ENCODE results near the gene SCYL1. TPM values are rescaled to one million over a fixed set of nuclear protein-coding genes. Genes with fewer than 3 reads are reported as not detected.
"Not testable (repeated sequence)": the region's sequence is repeated elsewhere in the genome, so short reads cannot be mapped to it uniquely, and the experiment has no call there.

SCYL1 gene
- total and polyA plus RNA-seq, 4 donors, result 41.8 to 87.5 (median 81.9) TPM

DNA sequence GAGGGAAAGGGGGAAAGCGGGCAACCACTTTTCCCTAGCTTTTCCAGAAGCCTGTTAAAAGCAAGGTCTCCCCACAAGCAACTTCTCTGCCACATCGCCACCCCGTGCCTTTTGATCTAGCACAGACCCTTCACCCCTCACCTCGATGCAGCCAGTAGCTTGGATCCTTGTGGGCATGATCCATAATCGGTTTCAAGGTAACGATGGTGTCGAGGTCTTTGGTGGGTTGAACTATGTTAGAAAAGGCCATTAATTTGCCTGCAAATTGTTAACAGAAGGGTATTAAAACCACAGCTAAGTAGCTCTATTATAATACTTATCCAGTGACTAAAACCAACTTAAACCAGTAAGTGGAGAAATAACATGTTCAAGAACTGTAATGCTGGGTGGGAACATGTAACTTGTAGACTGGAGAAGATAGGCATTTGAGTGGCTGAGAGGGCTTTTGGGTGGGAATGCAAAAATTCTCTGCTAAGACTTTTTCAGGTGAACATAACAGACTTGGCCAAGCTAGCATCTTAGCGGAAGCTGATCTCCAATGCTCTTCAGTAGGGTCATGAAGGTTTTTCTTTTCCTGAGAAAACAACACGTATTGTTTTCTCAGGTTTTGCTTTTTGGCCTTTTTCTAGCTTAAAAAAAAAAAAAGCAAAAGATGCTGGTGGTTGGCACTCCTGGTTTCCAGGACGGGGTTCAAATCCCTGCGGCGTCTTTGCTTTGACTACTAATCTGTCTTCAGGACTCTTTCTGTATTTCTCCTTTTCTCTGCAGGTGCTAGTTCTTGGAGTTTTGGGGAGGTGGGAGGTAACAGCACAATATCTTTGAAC lies 19.2 kb upstream of the SCYL1 start:
- peaks cover 14% of the 10 kb centered on the region for H3K36me3 ChIP-seq (ENCODE audit: control insufficient read depth, insufficient read depth, low read length)
- peaks cover 25% of the 10 kb centered on the region for H3K4me1 ChIP-seq (ENCODE audit: control insufficient read depth, insufficient read depth, low read length)
- no peaks in the 10 kb centered on the region for H3K9me3 ChIP-seq (ENCODE audit: control insufficient read depth, insufficient read depth, low read length)
- no peaks in the 10 kb centered on the region for H3K27me3 ChIP-seq (ENCODE audit: control insufficient read depth, insufficient read depth, low read length)
- 0% methylated on average over 2 of the region's 12 CpGs for WGBS (ENCODE audit: insufficient coverage)
- peak overlapping the region; percentile 99 for H3K27ac ChIP-seq (ENCODE audit: low read depth, low read length)
- peak in 2 of 6 donors; percentile 26 to 47 for DNase-seq (ENCODE audit: low read depth in 4 of 6, low spot score in 6 of 6)
- H3K4me3 ChIP-seq (ENCODE audit: low read depth, low read length), result peak overlapping the region; percentile 75

DNA sequence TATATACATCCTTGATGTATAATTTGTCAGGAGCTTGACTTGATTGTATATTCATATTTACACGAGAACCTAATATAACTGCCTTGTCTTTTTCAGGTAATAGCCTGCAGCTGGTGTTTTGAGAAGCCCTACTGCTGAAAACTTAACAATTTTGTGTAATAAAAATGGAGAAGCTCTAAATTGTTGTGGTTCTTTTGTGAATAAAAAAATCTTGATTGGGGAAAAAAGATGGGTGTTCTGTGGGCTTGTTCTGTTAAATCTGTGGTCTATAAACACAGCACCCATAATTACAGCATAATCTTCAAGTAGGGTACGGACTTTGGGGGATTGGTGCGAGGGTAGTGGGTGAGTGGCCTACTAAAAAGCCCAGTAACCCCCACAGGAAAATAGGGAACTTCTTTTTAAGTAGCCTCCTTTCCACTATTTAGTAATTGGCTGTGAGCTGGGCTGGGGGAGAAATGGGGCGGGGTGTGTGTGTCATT lies 18.6 kb upstream of the SCYL1 start:
- Histone ChIP-seq H3K9me3 (ENCODE audit: control insufficient read depth, insufficient read depth, low read length) (no peaks in the 10 kb centered on the region), H3K27ac (ENCODE audit: low read depth, low read length) (peak overlapping the region; percentile 99), H3K27me3 (ENCODE audit: control insufficient read depth, insufficient read depth, low read length) (no peaks in the 10 kb centered on the region), H3K36me3 (ENCODE audit: control insufficient read depth, insufficient read depth, low read length) (peaks cover 14% of the 10 kb centered on the region), H3K4me1 (ENCODE audit: control insufficient read depth, insufficient read depth, low read length) (peaks cover 25% of the 10 kb centered on the region), H3K4me3 (ENCODE audit: low read depth, low read length) (peak overlapping the region; percentile 75)
- no CpG with 5 or more reads among the region's 4 CpGs for WGBS (ENCODE audit: insufficient coverage)
- DNase-seq (ENCODE audit: low read depth in 4 of 6, low spot score in 6 of 6), result no peak

DNA sequence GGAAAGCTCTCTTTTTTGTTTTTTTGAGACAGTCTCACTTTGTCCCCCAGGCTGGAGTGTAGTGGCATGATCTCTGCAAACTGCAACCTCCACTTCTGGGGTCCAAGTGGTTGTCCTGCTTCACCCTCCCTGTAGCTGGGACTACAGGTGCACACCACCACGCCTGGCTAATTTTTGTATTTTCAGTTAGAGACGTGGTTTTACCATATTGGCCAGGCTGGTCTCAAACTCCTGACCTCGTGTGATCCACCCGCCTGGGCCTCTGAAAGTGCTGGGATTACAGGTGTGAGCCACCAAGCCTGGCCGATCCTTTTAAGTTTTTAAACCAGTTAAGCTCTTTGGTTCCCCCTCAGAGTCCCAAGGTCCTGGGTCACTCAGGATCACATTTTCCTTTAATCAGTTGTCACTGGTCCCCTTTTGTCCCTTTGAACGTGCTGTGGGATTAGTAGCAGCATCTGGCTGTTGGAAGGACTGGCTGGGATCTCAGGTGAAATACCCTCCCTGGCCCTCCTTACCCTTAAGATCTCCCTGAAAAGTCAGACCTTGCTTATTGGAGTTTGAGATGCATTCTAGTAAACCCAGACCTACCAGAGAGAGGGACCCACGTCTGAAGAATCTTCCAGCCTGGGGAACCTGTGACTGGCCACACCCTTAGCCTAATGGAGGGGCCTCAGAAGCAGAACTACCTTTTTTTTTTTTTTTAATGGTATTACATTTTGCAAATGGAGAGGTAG lies 17.9 kb upstream of the SCYL1 start:
- no peaks in the 10 kb centered on the region for H3K9me3 ChIP-seq (ENCODE audit: control insufficient read depth, insufficient read depth, low read length)
- H3K27ac ChIP-seq (ENCODE audit: low read depth, low read length), result peak overlapping the region; percentile 99
- no peaks in the 10 kb centered on the region for H3K27me3 ChIP-seq (ENCODE audit: control insufficient read depth, insufficient read depth, low read length)
- H3K36me3 ChIP-seq (ENCODE audit: control insufficient read depth, insufficient read depth, low read length), result peaks cover 14% of the 10 kb centered on the region
- H3K4me1 ChIP-seq (ENCODE audit: control insufficient read depth, insufficient read depth, low read length), result peaks cover 25% of the 10 kb centered on the region
- H3K4me3 ChIP-seq (ENCODE audit: low read depth, low read length), result peak overlapping the region; percentile 75
- peak in 3 of 6 donors; percentile 28 to 83 (median 32) for DNase-seq (ENCODE audit: low read depth in 4 of 6, low spot score in 6 of 6)
- 17% methylated on average over 5 of the region's 7 CpGs for WGBS (ENCODE audit: insufficient coverage)

DNA sequence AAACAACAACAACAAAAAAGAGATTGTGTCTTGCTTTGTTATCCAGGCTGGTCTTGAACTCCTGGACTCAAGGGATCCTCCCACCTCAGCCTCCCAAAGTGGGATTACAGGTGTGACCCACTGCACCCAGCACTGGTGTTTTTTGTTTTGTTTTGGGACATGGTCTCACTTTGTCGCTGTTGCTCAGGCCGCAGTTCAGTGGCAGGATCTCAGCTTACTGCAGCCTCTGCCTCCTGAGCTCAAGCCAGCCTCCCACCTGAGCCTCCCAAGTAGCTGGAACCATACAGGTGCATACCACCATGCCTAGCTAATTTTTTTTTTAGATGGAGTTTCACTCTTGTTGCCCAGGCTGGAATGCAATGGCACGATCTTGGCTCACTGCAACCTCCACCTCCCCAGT lies 12.6 kb upstream of the SCYL1 start:
- H3K36me3 ChIP-seq (ENCODE audit: control insufficient read depth, insufficient read depth, low read length); H3K9me3 ChIP-seq (ENCODE audit: control insufficient read depth, insufficient read depth, low read length); DNase-seq (ENCODE audit: low read depth in 4 of 6, low spot score in 6 of 6); H3K27me3 ChIP-seq (ENCODE audit: control insufficient read depth, insufficient read depth, low read length); H3K27ac ChIP-seq (ENCODE audit: low read depth, low read length); H3K4me3 ChIP-seq (ENCODE audit: low read depth, low read length): not testable (repeated sequence)
- WGBS (ENCODE audit: insufficient coverage), result no CpG with 5 or more reads among the region's 3 CpGs
- peaks cover 16% of the 10 kb centered on the region for H3K4me1 ChIP-seq (ENCODE audit: control insufficient read depth, insufficient read depth, low read length)

DNA sequence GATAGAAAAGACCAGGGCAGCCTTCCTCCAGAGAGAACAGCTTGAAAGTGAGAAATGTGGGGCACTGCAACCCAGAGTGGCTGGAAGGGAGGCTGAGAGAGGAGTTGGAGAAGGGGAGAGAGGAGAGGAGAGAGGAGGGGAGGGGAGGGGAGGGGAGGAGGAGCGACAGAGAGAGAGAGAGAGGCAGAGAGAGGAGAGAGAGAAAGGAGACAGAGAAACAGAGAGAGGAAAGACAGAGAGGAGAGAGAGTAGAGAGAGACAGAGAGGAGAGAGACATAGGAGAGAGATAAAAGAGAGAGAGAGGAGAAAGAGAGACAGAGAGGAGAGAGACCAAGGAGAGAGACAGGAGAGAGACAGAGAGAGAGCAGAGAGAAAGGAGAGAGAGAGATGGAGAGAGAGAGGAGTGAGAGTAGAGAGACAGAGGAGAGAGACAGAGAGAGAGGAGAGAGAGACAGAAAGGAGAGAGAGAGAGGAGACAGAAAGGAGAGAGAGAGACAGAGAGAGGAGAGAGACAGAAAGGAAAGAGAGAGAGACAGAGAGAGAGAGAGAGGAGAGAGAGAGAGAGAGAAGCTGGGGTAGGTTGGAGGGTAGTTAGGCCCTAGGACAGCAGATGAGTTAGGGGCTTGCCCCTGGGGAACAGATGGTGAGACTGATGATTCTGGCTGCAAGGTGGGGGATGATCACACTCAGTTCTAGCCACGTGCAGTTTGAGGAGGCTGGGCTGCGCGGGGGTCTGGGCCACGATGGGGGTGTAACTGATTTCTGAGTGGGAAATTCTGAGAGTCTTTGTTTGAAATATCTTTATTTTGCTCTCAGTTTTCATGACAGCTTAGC lies 8.5 kb upstream of the SCYL1 start:
- Histone ChIP-seq H3K4me1 (ENCODE audit: control insufficient read depth, insufficient read depth, low read length) (no peaks in the 10 kb centered on the region), H3K9me3 (ENCODE audit: control insufficient read depth, insufficient read depth, low read length) (no peaks in the 10 kb centered on the region), H3K4me3 (ENCODE audit: low read depth, low read length) (no peak overlapping the region), H3K27ac (ENCODE audit: low read depth, low read length) (no peak overlapping the region), H3K27me3 (ENCODE audit: control insufficient read depth, insufficient read depth, low read length) (no peaks in the 10 kb centered on the region), H3K36me3 (ENCODE audit: control insufficient read depth, insufficient read depth, low read length) (no peaks in the 10 kb centered on the region)
- no peak for DNase-seq (ENCODE audit: low read depth in 4 of 6, low spot score in 6 of 6)
- WGBS (ENCODE audit: insufficient coverage), result 53% methylated on average over 5 of the region's 5 CpGs

DNA sequence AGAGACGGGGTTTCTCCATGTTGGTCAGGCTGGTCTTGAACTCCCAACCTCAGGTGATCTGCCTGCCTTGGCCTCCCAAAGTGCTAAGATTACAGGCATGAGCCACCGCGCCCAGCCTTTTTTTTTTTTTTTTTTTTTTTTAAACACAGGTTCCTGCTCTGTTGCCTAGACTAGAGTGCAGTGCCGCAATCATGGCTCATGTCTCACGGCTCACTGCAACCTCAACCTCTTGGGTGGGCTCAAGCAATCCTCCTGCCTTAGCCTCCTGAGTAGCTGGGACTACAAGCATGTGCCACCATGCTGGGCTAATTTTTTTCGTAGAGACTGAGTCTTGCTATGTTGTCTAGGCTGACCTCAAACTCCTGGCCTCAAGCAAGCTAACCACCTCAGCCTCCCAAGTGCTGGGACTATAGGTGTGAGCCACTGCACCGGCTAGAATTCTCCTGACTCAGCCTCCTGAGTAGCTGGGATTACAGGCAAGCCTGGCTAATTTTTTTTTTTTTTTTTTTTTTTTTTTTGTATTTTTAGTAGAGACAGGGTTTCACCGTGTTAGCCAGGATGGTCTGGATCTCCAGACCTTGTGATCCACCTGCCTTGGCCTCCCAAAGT lies 5.8 kb upstream of the SCYL1 start:
- H3K27me3 ChIP-seq (ENCODE audit: control insufficient read depth, insufficient read depth, low read length); H3K36me3 ChIP-seq (ENCODE audit: control insufficient read depth, insufficient read depth, low read length); H3K4me1 ChIP-seq (ENCODE audit: control insufficient read depth, insufficient read depth, low read length); DNase-seq (ENCODE audit: low read depth in 4 of 6, low spot score in 6 of 6); H3K27ac ChIP-seq (ENCODE audit: low read depth, low read length); H3K9me3 ChIP-seq (ENCODE audit: control insufficient read depth, insufficient read depth, low read length); H3K4me3 ChIP-seq (ENCODE audit: low read depth, low read length): not testable (repeated sequence)
- WGBS (ENCODE audit: insufficient coverage), result 90% methylated on average over 3 of the region's 8 CpGs

- H3K27me3 ChIP-seq (ENCODE audit: control insufficient read depth, insufficient read depth, low read length); H3K27ac ChIP-seq (ENCODE audit: low read depth, low read length); H3K4me3 ChIP-seq (ENCODE audit: low read depth, low read length); DNase-seq (ENCODE audit: low read depth in 4 of 6, low spot score in 6 of 6); H3K9me3 ChIP-seq (ENCODE audit: control insufficient read depth, insufficient read depth, low read length): not testable (repeated sequence)
- Histone ChIP-seq H3K36me3 (ENCODE audit: control insufficient read depth, insufficient read depth, low read length) (peaks cover 12% of the 10 kb centered on the region), H3K4me1 (ENCODE audit: control insufficient read depth, insufficient read depth, low read length) (peaks cover 27% of the 10 kb centered on the region)
- 69% methylated on average over 8 of the region's 20 CpGs for WGBS (ENCODE audit: insufficient coverage)
Observed at GRCh38 chr11:65521777-65522521, 2.9 kb upstream of the SCYL1 start.

DNA sequence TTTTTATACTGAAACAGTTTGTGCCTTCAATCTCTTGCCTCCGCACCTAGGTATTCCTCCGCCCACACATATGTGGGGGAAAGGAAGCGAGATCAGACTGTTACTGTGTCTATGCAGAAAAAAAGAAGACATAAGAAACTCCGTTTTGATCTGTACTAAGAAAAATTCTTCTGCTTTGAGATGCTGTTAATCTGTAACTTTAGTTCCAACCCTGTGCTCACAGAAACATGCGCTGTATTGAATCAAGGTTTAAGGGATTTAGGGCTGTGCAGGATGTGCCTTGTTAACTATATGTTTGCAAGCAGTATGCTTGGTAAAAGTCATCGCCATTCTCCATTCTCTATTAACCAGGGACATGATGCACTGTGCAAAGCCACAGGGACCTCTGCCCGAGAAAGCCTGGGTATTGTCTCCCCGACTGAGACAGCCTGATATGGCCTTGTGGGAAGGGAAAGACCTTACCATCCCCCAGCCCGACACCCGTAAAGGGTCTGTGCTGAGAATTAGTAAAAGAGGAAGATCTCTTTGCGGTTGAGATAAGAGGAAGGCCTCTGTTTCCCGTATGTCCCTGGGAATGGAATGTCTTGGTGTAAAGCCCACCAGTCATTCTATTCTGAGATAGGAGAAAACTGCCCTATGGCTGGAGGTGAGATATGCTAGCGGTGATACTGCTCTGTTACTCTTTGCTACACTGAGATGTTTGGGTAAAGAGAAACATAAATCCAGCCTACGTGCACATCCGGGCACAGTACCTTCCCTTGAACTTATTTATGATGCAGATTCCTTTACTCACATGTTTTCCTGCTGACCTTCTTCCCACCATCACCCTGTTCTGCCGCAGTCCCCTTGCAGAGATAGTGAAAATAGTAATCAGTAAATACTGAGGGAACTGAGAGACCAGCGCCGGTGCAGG lies 1.9 kb upstream of the SCYL1 start:
- 58% methylated on average over 2 of the region's 18 CpGs for WGBS (ENCODE audit: insufficient coverage)
- not testable (repeated sequence) for H3K9me3 ChIP-seq (ENCODE audit: control insufficient read depth, insufficient read depth, low read length); H3K27ac ChIP-seq (ENCODE audit: low read depth, low read length); H3K27me3 ChIP-seq (ENCODE audit: control insufficient read depth, insufficient read depth, low read length); H3K4me3 ChIP-seq (ENCODE audit: low read depth, low read length); DNase-seq (ENCODE audit: low read depth in 4 of 6, low spot score in 6 of 6)
- Histone ChIP-seq H3K36me3 (ENCODE audit: control insufficient read depth, insufficient read depth, low read length) (peaks cover 22% of the 10 kb centered on the region), H3K4me1 (ENCODE audit: control insufficient read depth, insufficient read depth, low read length) (peaks cover 27% of the 10 kb centered on the region)

Measured in spinal cord (tissue), 10 donors.